Measurements from ENCODE around the gene LAMA3.

The LAMA3 gene

GRCh38 chr18:23661735-23662308 lies 27.4 kb upstream of the LAMA3 start:
- peak overlapping the region; percentile 68 for H3K4me3 ChIP-seq (ENCODE audit: control insufficient read depth, low read depth, low read length)
- TF ChIP-seq, protein P1, sequence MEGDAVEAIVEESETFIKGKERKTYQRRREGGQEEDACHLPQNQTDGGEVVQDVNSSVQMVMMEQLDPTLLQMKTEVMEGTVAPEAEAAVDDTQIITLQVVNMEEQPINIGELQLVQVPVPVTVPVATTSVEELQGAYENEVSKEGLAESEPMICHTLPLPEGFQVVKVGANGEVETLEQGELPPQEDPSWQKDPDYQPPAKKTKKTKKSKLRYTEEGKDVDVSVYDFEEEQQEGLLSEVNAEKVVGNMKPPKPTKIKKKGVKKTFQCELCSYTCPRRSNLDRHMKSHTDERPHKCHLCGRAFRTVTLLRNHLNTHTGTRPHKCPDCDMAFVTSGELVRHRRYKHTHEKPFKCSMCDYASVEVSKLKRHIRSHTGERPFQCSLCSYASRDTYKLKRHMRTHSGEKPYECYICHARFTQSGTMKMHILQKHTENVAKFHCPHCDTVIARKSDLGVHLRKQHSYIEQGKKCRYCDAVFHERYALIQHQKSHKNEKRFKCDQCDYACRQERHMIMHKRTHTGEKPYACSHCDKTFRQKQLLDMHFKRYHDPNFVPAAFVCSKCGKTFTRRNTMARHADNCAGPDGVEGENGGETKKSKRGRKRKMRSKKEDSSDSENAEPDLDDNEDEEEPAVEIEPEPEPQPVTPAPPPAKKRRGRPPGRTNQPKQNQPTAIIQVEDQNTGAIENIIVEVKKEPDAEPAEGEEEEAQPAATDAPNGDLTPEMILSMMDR (IDR thresholded peaks at IDR 0.05; ENCODE audit: control insufficient read depth, insufficient read depth, low read depth, low read length, missing control alignments) = no peak
- DNase-seq (ENCODE audit: low read depth) = no peak

- H3K4me3 ChIP-seq (ENCODE audit: control insufficient read depth, low read depth, low read length) = peak within 1 kb of the TSS; percentile 68
- no peak for DNase-seq (ENCODE audit: low read depth)
- TF ChIP-seq, protein P1 (IDR thresholded peaks at IDR 0.05; ENCODE audit: control insufficient read depth, insufficient read depth, low read depth, low read length, missing control alignments) = no peak
These were observed 26.7 kb upstream of the LAMA3 start, which contains the start of gene ANKRD29 for GRCh38 chr18:23662309-23663263. ANKRD29 (minus strand) TSS chr18:23662911; CDS start chr18:23662730, 181 bp downstream.

DNA sequence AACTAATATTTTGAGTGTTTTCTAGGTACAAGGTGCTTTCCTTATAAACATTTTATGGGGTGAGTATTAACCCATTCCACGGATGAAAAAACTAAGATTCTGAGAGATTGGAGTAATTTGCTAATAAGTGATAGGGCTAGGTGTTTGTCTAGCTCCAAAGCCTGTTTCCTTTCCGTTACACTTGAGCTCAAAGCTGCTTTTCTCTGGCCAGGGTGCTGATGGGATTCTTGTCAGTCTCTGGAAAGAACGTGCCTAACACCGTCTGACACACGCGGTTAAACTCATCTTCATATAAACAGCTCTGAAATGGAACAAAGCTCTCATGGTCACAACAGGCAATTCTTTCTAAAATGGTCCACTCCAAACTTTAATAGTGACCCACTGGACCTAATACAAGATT lies 24.6 kb upstream of the LAMA3 start:
- TF ChIP-seq, protein P1 (IDR thresholded peaks at IDR 0.05; ENCODE audit: control insufficient read depth, insufficient read depth, low read depth, low read length, missing control alignments) = no peak
- H3K4me3 ChIP-seq (ENCODE audit: control insufficient read depth, low read depth, low read length) = no peak overlapping the region
- no peak for DNase-seq (ENCODE audit: low read depth)

DNA sequence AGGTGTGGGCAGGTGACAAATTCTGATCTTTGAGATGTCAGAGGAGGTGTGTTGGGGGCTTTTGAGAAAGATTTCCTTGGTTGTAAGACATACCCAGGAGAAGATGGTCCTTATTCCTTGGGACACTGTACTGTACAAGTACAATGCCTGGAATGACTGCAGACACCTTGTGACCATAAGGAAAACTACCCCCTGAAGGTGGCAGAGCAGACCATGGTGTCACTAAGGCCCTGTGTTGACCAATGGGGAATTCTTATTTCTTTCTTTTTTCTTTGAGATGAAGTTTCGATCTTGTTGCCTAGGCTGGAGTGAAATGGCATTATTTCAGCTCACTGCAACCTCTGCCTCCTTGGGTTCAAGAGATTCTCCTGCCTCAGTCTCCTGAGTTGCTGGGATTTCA lies 22.1 kb upstream of the LAMA3 start:
- no peak for DNase-seq (ENCODE audit: low read depth)
- H3K4me3 ChIP-seq (ENCODE audit: control insufficient read depth, low read depth, low read length) = no peak overlapping the region
- TF ChIP-seq, protein P1 (IDR thresholded peaks at IDR 0.05; ENCODE audit: control insufficient read depth, insufficient read depth, low read depth, low read length, missing control alignments) = no peak

DNA sequence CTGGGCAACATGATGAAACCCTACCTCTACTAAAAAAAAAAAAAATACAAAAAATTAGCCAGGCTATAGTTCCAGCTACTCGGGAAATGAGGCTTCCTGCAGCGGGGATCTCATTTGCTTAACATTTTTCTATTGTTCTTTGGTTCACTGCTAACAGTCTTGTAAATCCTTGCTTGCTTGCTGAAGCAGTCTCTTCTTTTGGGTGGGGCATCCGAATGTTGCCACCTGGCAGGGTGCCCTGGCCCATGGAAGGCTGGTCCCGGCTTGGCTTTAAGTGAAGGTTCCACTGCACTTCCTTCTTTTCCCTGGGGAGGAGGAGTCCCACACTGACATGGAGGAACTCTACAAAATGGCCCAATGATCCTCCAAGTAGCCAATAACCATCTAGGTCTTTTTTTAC lies 20.5 kb upstream of the LAMA3 start:
- no peak overlapping the region for H3K4me3 ChIP-seq (ENCODE audit: control insufficient read depth, low read depth, low read length)
- no peak for DNase-seq (ENCODE audit: low read depth)
- TF ChIP-seq, protein P1 (IDR thresholded peaks at IDR 0.05; ENCODE audit: control insufficient read depth, insufficient read depth, low read depth, low read length, missing control alignments) = no peak

GRCh38 chr18:23669202-23669766 lies 20.0 kb upstream of the LAMA3 start:
- TF ChIP-seq, protein P1 (IDR thresholded peaks at IDR 0.05; ENCODE audit: control insufficient read depth, insufficient read depth, low read depth, low read length, missing control alignments) = no peak
- DNase-seq (ENCODE audit: low read depth) = no peak
- H3K4me3 ChIP-seq (ENCODE audit: control insufficient read depth, low read depth, low read length) = no peak overlapping the region

Measured in AG09309 (cell line).